Measurements from ENCODE around the gene DNAJC13.

GRCh38 chr3:132368515-132368914 is 48.8 kb upstream of the DNAJC13 start:
- TF ChIP-seq CTCF (IDR thresholded peaks at IDR 0.05; ENCODE audit: low read depth, low read length, missing input control) (no peak), TAF1 (conservative IDR thresholded peaks at IDR 0.05) (no peak), RAD21 (IDR thresholded peaks at IDR 0.05) (no peak), REST (IDR thresholded peaks at IDR 0.05) (no peak), FOXA1 (IDR thresholded peaks at IDR 0.05) (no peak), SP1 (IDR thresholded peaks at IDR 0.05) (no peak), YY1 (IDR thresholded peaks at IDR 0.05) (no peak), RXRA (IDR thresholded peaks at IDR 0.05) (no peak)

Measured in liver (tissue), 3 donors.